H1 (cell line): Measurements from ENCODE around the gene PLA2G4A. TPM values are rescaled to one million over a fixed set of nuclear protein-coding genes. Genes with fewer than 3 reads are reported as not detected.

Experiments used
- CTCF ChIA-PET: fragments of 300-600 bp; sonication (Branson Sonifier 250); formaldehyde crosslinking; loops from one replicate; lab custom pipeline; 2021; ENCODE audit not compliant: partially characterized antibody; lab: Charles Lee
- POLR2A ChIA-PET: fragments of 300-600 bp; sonication (Branson Sonifier 250); formaldehyde crosslinking; loops from one replicate; lab custom pipeline; 2021; ENCODE audit warnings: inconsistent platforms; ENCODE audit not compliant: partially characterized antibody; lab: Charles Lee
- DNase-seq, 2 experiments: peaks; one replicate each; pipeline versions ENCODE4 v3.0.0 to v3.0.0-alpha.2; 2010 to 2022; ENCODE audit warnings: low spot score in 2 of 2, low read depth in 1 of 2, mixed read lengths in 1 of 2
- FAIRE-seq: peaks from 2 replicates; lab custom pipeline; 2011; peaks lifted over from hg19 to GRCh38; lab: Jason Lieb, UNC
- H2AFZ ChIP-seq: 2 replicates; pipeline ENCODE4 v1.8.1; 2012; ENCODE audit warnings: low read length, inconsistent platforms
- H2AK5ac ChIP-seq: 2 replicates; pipeline ENCODE4 v1.6.1; 2013; ENCODE audit warnings: low read depth, low read length
- H2BK120ac ChIP-seq: replicated peaks from 2 replicates; pipeline ENCODE3; 2013; ENCODE audit warnings: low read depth, low read length, inconsistent platforms
- H2BK12ac ChIP-seq: 2 replicates; pipeline ENCODE4 v1.6.1; 2013; ENCODE audit warnings: low read depth, low read length
- H2BK15ac ChIP-seq: 2 replicates; pipeline ENCODE4 v1.6.1; 2013; ENCODE audit warnings: low read length
- H2BK20ac ChIP-seq: 2 replicates; pipeline ENCODE4 v1.6.1; 2013; ENCODE audit warnings: low read length
- H2BK5ac ChIP-seq: 2 replicates; pipeline ENCODE4 v1.6.1; 2013; ENCODE audit warnings: low read depth, low read length
- H3K14ac ChIP-seq: 2 replicates; pipeline ENCODE4 v1.6.1; 2013; ENCODE audit warnings: inconsistent platforms; ENCODE audit not compliant: insufficient read length
- H3K18ac ChIP-seq: 2 replicates; pipeline ENCODE4 v1.6.1; 2013; ENCODE audit warnings: low read length; ENCODE audit errors: extremely low read depth
- H3K23ac ChIP-seq: 2 replicates; pipeline ENCODE4 v1.6.1; 2013; ENCODE audit warnings: inconsistent platforms; ENCODE audit not compliant: insufficient read length
- H3K23me2 ChIP-seq: 2 replicates; pipeline ENCODE4 v1.6.1; 2013; ENCODE audit warnings: low read depth, low read length
- H3K27ac ChIP-seq: 2 replicates; pipeline ENCODE4 v1.6.1; 2011; ENCODE audit warnings: low read depth, low read length, inconsistent platforms
- H3K27me3 ChIP-seq, 4 experiments: replicated peaks in 1 of 4; 1 replicate in 1 of 4; 2 replicates in 3 of 4; pipeline versions ENCODE4 v1.6.1 to v1.8.1; 2011 to 2013; ENCODE audit warnings: low read length in 3 of 4, mild to moderate bottlenecking in 3 of 4, inconsistent platforms in 2 of 4, mixed read lengths in 2 of 4, moderate library complexity in 1 of 4; ENCODE audit not compliant: control insufficient read depth in 3 of 4, insufficient read depth in 3 of 4; ENCODE audit errors: extremely low read depth in 1 of 4
- H3K36me3 ChIP-seq, 4 experiments: 2 replicates each; pipeline versions ENCODE4 v1.6.1 to v1.8.1; 2011 to 2013; ENCODE audit warnings: mild to moderate bottlenecking in 4 of 4, low read length in 3 of 4, moderate library complexity in 2 of 4, control low read depth in 1 of 4, inconsistent platforms in 1 of 4; ENCODE audit not compliant: insufficient read depth in 4 of 4, control insufficient read depth in 2 of 4
- H3K4ac ChIP-seq: replicated peaks from 2 replicates; pipeline ENCODE3; 2013; ENCODE audit warnings: low read length, low read depth, mixed read lengths, inconsistent platforms; ENCODE audit not compliant: insufficient read length
- H3K4me1 ChIP-seq, 4 experiments: replicated peaks in 1 of 4; 1 replicate in 1 of 4; 2 replicates in 3 of 4; pipeline versions ENCODE4 v1.6.1 to v1.8.1; 2011 to 2013; ENCODE audit warnings: low read length in 3 of 4, inconsistent platforms in 2 of 4, mixed read lengths in 1 of 4; ENCODE audit not compliant: insufficient read depth in 4 of 4, control insufficient read depth in 3 of 4
- H3K4me2 ChIP-seq, 2 experiments: 2 replicates each; pipeline versions ENCODE4 v1.6.1 to v1.8.1; 2011 to 2013; ENCODE audit warnings: low read depth in 2 of 2, low read length in 2 of 2, control low read depth in 1 of 2, inconsistent platforms in 1 of 2, mild to moderate bottlenecking in 1 of 2; ENCODE audit not compliant: insufficient read depth in 1 of 2
- H3K4me3 ChIP-seq, 4 experiments: fragments of 200-600, 300-600 bp in 1 of 4; sonication (generic), shearing (Covaris generic), sonication (Bioruptor Twin) in 1 of 4; 2 replicates each; pipeline versions ENCODE4 v1.5.1 to v1.8.1; 2011 to 2016; ENCODE audit warnings: low read length in 4 of 4, low read depth in 3 of 4, control low read depth in 2 of 4, inconsistent platforms in 2 of 4, mild to moderate bottlenecking in 2 of 4, mixed read lengths in 1 of 4, moderate library complexity in 1 of 4; ENCODE audit not compliant: insufficient read depth in 2 of 4; ENCODE audit errors: extremely low read depth in 1 of 4
- H3K56ac ChIP-seq: replicated peaks from 2 replicates; pipeline ENCODE3; 2013; ENCODE audit warnings: low read depth, mild to moderate bottlenecking, mixed read lengths, low read length, inconsistent platforms; ENCODE audit not compliant: insufficient read length
- H3K79me1 ChIP-seq: 2 replicates; pipeline ENCODE4 v1.6.1; 2013; ENCODE audit warnings: low read depth, low read length, control low read depth
- H3K79me2 ChIP-seq, 2 experiments: 2 replicates each; pipeline versions ENCODE4 v1.6.1 to v1.8.1; 2012 to 2013; ENCODE audit warnings: low read length in 2 of 2, mild to moderate bottlenecking in 2 of 2, inconsistent platforms in 1 of 2; ENCODE audit not compliant: insufficient read depth in 2 of 2, control insufficient read depth in 1 of 2
- H3K9ac ChIP-seq, 4 experiments: replicated peaks in 1 of 4; 1 replicate in 1 of 4; 2 replicates in 3 of 4; pipeline versions ENCODE4 v1.6.1 to v1.8.1; 2011 to 2013; ENCODE audit warnings: low read depth in 3 of 4, low read length in 3 of 4, control low read depth in 2 of 4, mild to moderate bottlenecking in 2 of 4, moderate library complexity in 2 of 4, inconsistent platforms in 1 of 4; ENCODE audit errors: extremely low read depth in 1 of 4
- H3K9me3 ChIP-seq, 2 experiments: 2 replicates each; pipeline versions ENCODE4 v1.6.1 to v1.8.1; 2012 to 2013; ENCODE audit warnings: mild to moderate bottlenecking in 2 of 2, moderate library complexity in 2 of 2, control low read depth in 1 of 2, inconsistent platforms in 1 of 2, low read depth in 1 of 2, low read length in 1 of 2, mixed read lengths in 1 of 2; ENCODE audit not compliant: insufficient read depth in 2 of 2
- H4K20me1 ChIP-seq, 2 experiments: replicated peaks in 1 of 2; 2 replicates each; pipeline versions ENCODE3 to v1.8.1; 2011 to 2013; ENCODE audit warnings: inconsistent platforms in 2 of 2, low read length in 2 of 2, mild to moderate bottlenecking in 1 of 2; ENCODE audit not compliant: insufficient read depth in 2 of 2, control insufficient read depth in 1 of 2
- H4K5ac ChIP-seq: 2 replicates; pipeline ENCODE4 v1.6.1; 2013; ENCODE audit warnings: low read length, low read depth, mixed read lengths, inconsistent platforms; ENCODE audit not compliant: insufficient read length
- H4K8ac ChIP-seq: 2 replicates; pipeline ENCODE4 v1.8.0; 2013; ENCODE audit warnings: mild to moderate bottlenecking, moderate library complexity, low read length, inconsistent platforms; ENCODE audit not compliant: insufficient read depth; ENCODE audit errors: extremely low read depth
- H4K91ac ChIP-seq: replicated peaks from 2 replicates; pipeline ENCODE3; 2013; ENCODE audit warnings: low read length, mixed read lengths, inconsistent platforms; ENCODE audit not compliant: insufficient read length
- ATF2 ChIP-seq: IDR thresholded peaks from 2 replicates; pipeline ENCODE4 v1.6.1; 2012; ENCODE audit warnings: low read length, inconsistent platforms
- BACH1 ChIP-seq: IDR thresholded peaks from 2 replicates; pipeline ENCODE4 v1.6.1; 2012; ENCODE audit warnings: low read length, improper control_type of control experiment
- BCL11A ChIP-seq, 2 experiments: IDR thresholded peaks; one replicate each; pipeline ENCODE4 v1.6.1; 2011; ENCODE audit warnings: low read depth in 2 of 2, low read length in 2 of 2, mild to moderate bottlenecking in 2 of 2
- CHD2 ChIP-seq: IDR thresholded peaks from 2 replicates; pipeline ENCODE4 v1.6.1; 2012; ENCODE audit warnings: low read length, improper control_type of control experiment
- GABPA ChIP-seq: IDR thresholded peaks from 2 replicates; pipeline ENCODE4 v1.6.1; 2011; ENCODE audit warnings: mild to moderate bottlenecking, low read length, moderate library complexity, borderline replicate concordance; ENCODE audit not compliant: insufficient read depth
- JUN ChIP-seq: IDR thresholded peaks from 2 replicates; pipeline ENCODE4 v1.6.1; 2011; ENCODE audit warnings: low read depth, mild to moderate bottlenecking, improper control_type of control experiment, low read length
- JUND ChIP-seq: IDR thresholded peaks from 2 replicates; pipeline ENCODE4 v1.6.1; 2011; ENCODE audit warnings: mild to moderate bottlenecking, improper control_type of control experiment, low read length
- POU5F1 ChIP-seq: IDR thresholded peaks from 2 replicates; pipeline ENCODE4 v1.6.1; 2011; ENCODE audit warnings: low read depth, mild to moderate bottlenecking, low read length, moderate library complexity
- RFX5 ChIP-seq: IDR thresholded peaks from 2 replicates; pipeline ENCODE4 v1.6.1; 2011; ENCODE audit warnings: low read depth, low read length, improper control_type of control experiment, borderline replicate concordance
- SIRT6 ChIP-seq: IDR thresholded peaks from one replicate; pipeline ENCODE4 v1.7.1; 2012; ENCODE audit warnings: low read length, inconsistent platforms
- TAF7 ChIP-seq: optimal IDR thresholded peaks from 2 replicates; pipeline ENCODE3; 2011; ENCODE audit warnings: low read depth, mild to moderate bottlenecking, inconsistent platforms, low read length, moderate library complexity, borderline replicate concordance
- WGBS, 2 experiments: shearing (Covaris generic) in 1 of 2; methylation state at CpG; one replicate each; pipeline versions ENCODE4 v1.1.6 to v1.1.7; 2013 to 2015; ENCODE audit warnings: low lambda C conversion rate in 2 of 2, mixed read lengths in 2 of 2, inconsistent platforms in 1 of 2, low coverage in 1 of 2, missing lambda C conversion rate in 1 of 2; ENCODE audit not compliant: insufficient replicate concordance in 2 of 2, insufficient coverage in 1 of 2, insufficient read length in 1 of 2; ENCODE audit errors: extremely low coverage in 1 of 2, missing lambda C conversion rate in 1 of 2; 5-methylcytosine and 5-hydroxymethylcytosine counted together
- polyA plus RNA-seq, 7 experiments: library from polyadenylated mRNA; depleted of rRNA in 3 of 7; stranded (reverse) in 5 of 7; unstranded in 2 of 7; fragments of >200 nt in 5 of 7; fragments of 200-250 nt in 2 of 7; gene quantifications; 1 replicate in 5 of 7; 2 replicates in 1 of 7; 4 replicates in 1 of 7; pipeline versions ENCODE4 v1.2.1 to v1.2.3, GENCODE V29; 2011 to 2013; ENCODE audit warnings: missing spikeins in 2 of 7, mixed read lengths in 2 of 7
- total RNA-seq: library from RNA; stranded (reverse); fragmentation: NEBNext Ultra II Directional; extraction: Animal tissue kit (Norgen Biotek cat#: 25700); gene quantifications from 2 replicates; pipeline ENCODE4 v1.2.1, GENCODE V29; 2021

Gene PLA2G4A
- total and polyA plus RNA-seq, 2 of the 8 experiments (the other 6 are each of a cell fraction or from before 2014, with no cell fraction given), result 0.63 to 1.4 TPM

- Histone ChIP-seq H3K27ac (no peak overlapping the region), H3K9me3 (no peaks in the 10 kb centered on the region), H3K4me1 (0 out of 7 replicates have a peak, but pooled peaks cover 0 to 4% (median 0%) of the 10 kb centered on the region in 4 experiments), H3K23me2 (no peaks in the 10 kb centered on the region), H2BK5ac (no peak overlapping the region), H2BK15ac (no peak overlapping the region), H3K56ac (no peak overlapping the region), H3K9ac (no peak overlapping the region), H4K8ac (no peak overlapping the region), H2BK20ac (no peak overlapping the region), H2BK120ac (no peak overlapping the region), H3K27me3 (peaks cover 0 to 1% (median 0%) of the 10 kb centered on the region in 4 experiments; a peak in 1 of 7 replicates), H2AK5ac (no peak overlapping the region), H3K23ac (no peak overlapping the region), H3K18ac (no peak overlapping the region), H2AFZ (no peak overlapping the region), H3K36me3 (no peaks in the 10 kb centered on the region), H4K20me1 (no peaks in the 10 kb centered on the region), H3K4ac (no peak overlapping the region), H3K4me2 (no peak overlapping the region), H3K79me1 (no peaks in the 10 kb centered on the region), H3K79me2 (no peaks in the 10 kb centered on the region), H4K91ac (no peak overlapping the region), H3K4me3 (no peak overlapping the region), H2BK12ac (no peak overlapping the region), H3K14ac (no peak overlapping the region), H4K5ac (no peak overlapping the region)
- FAIRE-seq (no peak), DNase-seq (no peak)
- CTCF ChIA-PET, result interaction anchor here (0.6 to 1.5 kb wide), 8 partner anchors 9 to 369 kb away, joined by 3 to 4 read pairs (median 4); partner anchors contain the start of gene PLA2G4A
- WGBS, 2 experiments, result 86% methylated on average over 3 of the region's 3 CpGs; no CpG with 5 or more reads in 1 of the 2 experiments
- POLR2A ChIA-PET, result no interaction called here
- TF ChIP-seq BACH1, result no peak
- TF ChIP-seq BCL11A (IDR thresholded peaks at IDR 0.05; ENCODE audit: low read depth in 2 of 2, low read length in 2 of 2), result no peak
- no peak for TF ChIP-seq SIRT6
- no peak for TF ChIP-seq TAF7
- no peak for TF ChIP-seq CHD2
- no peak for TF ChIP-seq GABPA
- no peak for TF ChIP-seq ATF2
- TF ChIP-seq RFX5, result no peak
- TF ChIP-seq JUN, result no peak
- TF ChIP-seq JUND, result no peak
- no peak for TF ChIP-seq POU5F1
These were observed 146.0 kb downstream of the PLA2G4A start for GRCh38 chr1:186974774-186975181.
